ENCODE data around the gene PHLPP1. TPM values are rescaled to one million over a fixed set of nuclear protein-coding genes. Genes with fewer than 3 reads are reported as not detected.

The PHLPP1 gene
- total RNA-seq, 1 experiment from 2014 or later: 39.9 TPM

DNA sequence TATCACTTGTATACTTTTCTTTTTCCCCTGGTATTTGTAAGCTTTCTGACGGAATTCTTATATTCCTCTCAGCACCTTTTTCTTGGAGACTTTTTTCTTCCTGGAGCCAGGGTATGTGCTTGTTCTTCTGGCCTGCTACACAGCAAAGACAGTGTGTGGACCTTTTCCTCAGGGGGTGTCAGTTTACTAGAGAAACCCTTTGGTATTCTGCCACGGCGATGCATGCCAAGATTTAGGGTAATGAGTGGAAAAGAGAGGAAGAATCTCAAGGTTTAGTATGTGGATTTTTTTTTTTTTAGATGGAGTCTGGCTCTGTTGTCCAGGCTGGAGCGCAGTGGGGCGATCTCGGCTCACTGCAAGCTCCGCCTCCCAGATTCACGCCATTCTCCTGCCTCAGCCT, 152.2 kb downstream of the PHLPP1 start:
- H3K56ac ChIP-seq (ENCODE audit: insufficient read length, low read depth, low read length): no peak overlapping the region
- H2AFZ ChIP-seq (ENCODE audit: low read length): no peak overlapping the region
- DNase-seq: no peak
- no peak overlapping the region for H4K5ac ChIP-seq (ENCODE audit: insufficient read length, low read depth, low read length)
- no peak overlapping the region for H2BK15ac ChIP-seq (ENCODE audit: low read depth, low read length)
- H3K9ac ChIP-seq (ENCODE audit: extremely low read depth, insufficient read length, low read length): no peak overlapping the region
- H3K18ac ChIP-seq (ENCODE audit: insufficient read length, low read depth, low read length): no peak overlapping the region
- H3K36me3 Mint-ChIP-seq (ENCODE audit: insufficient read depth in 1 of 3, low read depth in 3 of 3): peaks cover 13 to 29% (median 21%) of the 10 kb centered on the region in 3 experiments; a peak in 6 of 7 replicates
- H3K27ac ChIP-seq (ENCODE audit: insufficient read length, low read depth, low read length): no peak overlapping the region
- no peak overlapping the region for H4K8ac ChIP-seq (replicated peaks; ENCODE audit: insufficient read length, low read depth, low read length)
- no peaks in the 10 kb centered on the region; the same call in 1 of the 2 replicates for H3K79me2 ChIP-seq (ENCODE audit: insufficient read depth, low read length)
- H3K14ac ChIP-seq (ENCODE audit: insufficient read depth, low read length): no peak overlapping the region
- no peak overlapping the region for H2BK20ac ChIP-seq (ENCODE audit: low read depth, low read length, poor library complexity, severe bottlenecking)
- no peaks in the 10 kb centered on the region for H3K4me1 ChIP-seq (ENCODE audit: insufficient read depth, low read length)
- TF ChIP-seq, protein P1, sequence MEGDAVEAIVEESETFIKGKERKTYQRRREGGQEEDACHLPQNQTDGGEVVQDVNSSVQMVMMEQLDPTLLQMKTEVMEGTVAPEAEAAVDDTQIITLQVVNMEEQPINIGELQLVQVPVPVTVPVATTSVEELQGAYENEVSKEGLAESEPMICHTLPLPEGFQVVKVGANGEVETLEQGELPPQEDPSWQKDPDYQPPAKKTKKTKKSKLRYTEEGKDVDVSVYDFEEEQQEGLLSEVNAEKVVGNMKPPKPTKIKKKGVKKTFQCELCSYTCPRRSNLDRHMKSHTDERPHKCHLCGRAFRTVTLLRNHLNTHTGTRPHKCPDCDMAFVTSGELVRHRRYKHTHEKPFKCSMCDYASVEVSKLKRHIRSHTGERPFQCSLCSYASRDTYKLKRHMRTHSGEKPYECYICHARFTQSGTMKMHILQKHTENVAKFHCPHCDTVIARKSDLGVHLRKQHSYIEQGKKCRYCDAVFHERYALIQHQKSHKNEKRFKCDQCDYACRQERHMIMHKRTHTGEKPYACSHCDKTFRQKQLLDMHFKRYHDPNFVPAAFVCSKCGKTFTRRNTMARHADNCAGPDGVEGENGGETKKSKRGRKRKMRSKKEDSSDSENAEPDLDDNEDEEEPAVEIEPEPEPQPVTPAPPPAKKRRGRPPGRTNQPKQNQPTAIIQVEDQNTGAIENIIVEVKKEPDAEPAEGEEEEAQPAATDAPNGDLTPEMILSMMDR (conservative IDR thresholded peaks at IDR 0.05): no peak
- H2BK5ac ChIP-seq (ENCODE audit: insufficient read length, low read length): no peak overlapping the region
- H3K27me3 Mint-ChIP-seq (ENCODE audit: low read depth): no peaks in the 10 kb centered on the region
- H2BK120ac ChIP-seq (ENCODE audit: low read depth, low read length, poor library complexity, severe bottlenecking): no peak overlapping the region
- no peaks in the 10 kb centered on the region for H3K23me2 ChIP-seq (ENCODE audit: insufficient read length, low read depth, low read length, poor library complexity, severe bottlenecking)
- no CpG with 5 or more reads among the region's 8 CpGs for WGBS (ENCODE audit: extremely low coverage, insufficient read length, low lambda C conversion rate)
- H3K4ac ChIP-seq (ENCODE audit: low read depth, low read length): no peak overlapping the region
- no peaks in the 10 kb centered on the region for H3K9me3 ChIP-seq (ENCODE audit: control insufficient read depth, low read depth, low read length)
- H3T11ph ChIP-seq (ENCODE audit: low read length): no peak overlapping the region
- H3K4me1 Mint-ChIP-seq: peaks cover 0 to 13% of the 10 kb centered on the region in 2 experiments; a peak in 2 of 4 replicates
- no peaks in the 10 kb centered on the region for H3K9me3 Mint-ChIP-seq
- peak overlapping the region in 2 of 3 experiments; percentile 36 to 70; a peak in 2 of 7 replicates for H3K27ac Mint-ChIP-seq
- no peaks in the 10 kb centered on the region for H3K27me3 ChIP-seq (ENCODE audit: insufficient read depth, low read length)
- no peak overlapping the region for H4K91ac ChIP-seq (ENCODE audit: insufficient read length, low read depth, low read length)
- H3K23ac ChIP-seq (ENCODE audit: insufficient read length, low read depth, low read length): no peak overlapping the region
- H3K79me1 ChIP-seq (ENCODE audit: insufficient read depth, low read depth, low read length, poor library complexity, severe bottlenecking): peaks cover 2% of the 10 kb centered on the region
- no peak overlapping the region for H2BK12ac ChIP-seq (ENCODE audit: insufficient read length, low read depth, low read length)
- H3K4me3 Mint-ChIP-seq: no peak overlapping the region
- H3K4me2 ChIP-seq (ENCODE audit: insufficient read depth, insufficient read length, low read length): no peak overlapping the region
- no peak overlapping the region for H2AK5ac ChIP-seq (ENCODE audit: insufficient read length, low read length)
- H4K20me1 ChIP-seq (ENCODE audit: control insufficient read depth, insufficient read depth, insufficient read length): no peaks in the 10 kb centered on the region

Data from H9 (cell line).